Stimulated activated CD8-positive, alpha-beta memory T cell treated with anti-CD3 and anti-CD28 coated beads, Interleukin-7, amount 100 ng/mL, for 1 hour (primary cell): Measurements from ENCODE around the gene METRNL.

Source experiments
- DNase-seq, 2 donors: peaks; one replicate each; pipeline ENCODE4 v3.0.0-alpha.2; 2020; ENCODE audit warnings: low read depth in 2 of 2

METRNL gene

GRCh38 chr17:83080579-83080857, 1.1 kb downstream of the METRNL start:
- DNase-seq: no peak

GRCh38 chr17:83080858-83081683, 1.7 kb downstream of the METRNL start:
- peak in 1 of 2 donors; percentile 17 for DNase-seq

GRCh38 chr17:83081684-83082201, 2.3 kb downstream of the METRNL start:
- peak; percentile 27 to 31 for DNase-seq

GRCh38 chr17:83082424-83082823, 3.0 kb downstream of the METRNL start:
- no peak for DNase-seq

GRCh38 chr17:83082909-83083367, 3.5 kb downstream of the METRNL start:
- no peak for DNase-seq

DNA sequence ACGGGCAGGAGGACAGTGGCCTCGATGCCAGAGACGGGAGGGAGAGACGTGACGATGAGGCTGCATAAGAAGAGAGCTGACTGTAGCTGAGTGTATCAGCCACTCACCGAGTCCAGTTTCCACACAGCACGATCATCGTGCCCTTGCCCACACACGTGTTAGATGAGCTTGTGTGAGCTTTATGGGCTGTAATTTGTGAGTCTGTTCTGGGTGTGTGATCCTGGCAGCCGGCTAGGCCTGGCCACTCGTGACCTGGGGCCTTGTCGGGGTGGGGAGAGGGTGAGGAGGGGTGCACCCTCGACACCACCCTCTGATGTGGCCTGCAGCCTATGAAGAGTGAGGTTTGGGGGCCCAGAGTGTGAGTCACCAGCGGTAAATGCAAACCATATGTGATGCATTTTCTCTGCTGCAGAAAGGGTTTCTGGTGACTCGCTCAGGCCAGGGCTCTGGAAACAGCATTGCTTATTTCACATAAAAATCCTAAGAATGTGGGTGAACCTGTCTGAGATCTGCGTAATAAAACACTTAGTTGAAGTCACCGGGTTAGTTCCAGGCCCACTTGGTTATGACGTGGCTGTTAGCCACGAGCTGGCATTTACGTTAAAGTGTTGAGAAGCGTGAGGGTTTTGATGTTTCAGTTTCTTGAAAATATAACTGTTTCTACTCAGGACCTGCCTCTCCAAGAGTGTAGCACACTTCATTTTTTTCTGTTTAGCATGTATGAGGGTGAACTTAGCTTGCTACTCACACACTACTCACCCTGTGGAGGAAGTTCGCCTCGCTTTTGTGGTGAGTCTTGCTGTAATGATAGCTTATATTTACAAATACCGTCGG, 4.2 kb downstream of the METRNL start:
- peak; percentile 36 to 62 for DNase-seq

GRCh38 chr17:83084214-83084613, 4.8 kb downstream of the METRNL start:
- DNase-seq: no peak

- no peak for DNase-seq
These were observed 5.2 kb downstream of the METRNL start for GRCh38 chr17:83084621-83085056.

- no peak for DNase-seq
These were observed 5.7 kb downstream of the METRNL start for GRCh38 chr17:83085103-83085502.

- DNase-seq: no peak
These were observed 6.3 kb downstream of the METRNL start for GRCh38 chr17:83085526-83086198.

DNA sequence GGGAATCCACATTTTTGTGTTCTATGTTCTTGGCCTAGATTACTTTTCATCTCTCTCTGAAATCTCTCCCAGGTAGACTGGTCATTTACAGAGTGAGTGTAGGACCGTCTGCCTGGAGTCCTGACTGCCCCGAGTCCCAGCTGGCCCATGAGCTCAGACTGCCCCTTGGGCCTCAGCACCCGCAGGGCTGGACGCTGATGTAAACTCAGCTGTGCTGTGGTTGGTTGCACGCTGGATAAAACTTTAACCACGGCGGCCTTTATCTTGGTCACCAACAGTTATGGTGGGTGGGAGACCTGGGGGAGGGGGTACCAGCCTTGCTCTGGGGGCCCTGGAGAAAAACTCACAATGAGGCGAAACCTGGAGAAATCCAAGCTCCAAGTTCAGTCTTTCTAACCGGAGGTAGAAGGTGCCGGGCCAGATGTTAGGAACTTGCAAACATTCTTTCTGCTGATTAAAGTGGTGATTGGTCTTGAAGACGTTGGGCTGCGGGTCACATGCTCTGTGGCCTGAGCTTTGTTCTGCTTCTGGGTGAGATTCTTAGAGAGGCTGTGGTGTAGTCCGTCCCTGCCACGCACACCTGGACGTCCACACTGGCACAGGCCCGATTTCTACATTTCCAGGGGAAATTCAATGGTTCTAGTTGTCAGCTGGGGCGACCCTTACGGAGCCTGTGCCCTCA, 6.9 kb downstream of the METRNL start:
- no peak for DNase-seq

DNA sequence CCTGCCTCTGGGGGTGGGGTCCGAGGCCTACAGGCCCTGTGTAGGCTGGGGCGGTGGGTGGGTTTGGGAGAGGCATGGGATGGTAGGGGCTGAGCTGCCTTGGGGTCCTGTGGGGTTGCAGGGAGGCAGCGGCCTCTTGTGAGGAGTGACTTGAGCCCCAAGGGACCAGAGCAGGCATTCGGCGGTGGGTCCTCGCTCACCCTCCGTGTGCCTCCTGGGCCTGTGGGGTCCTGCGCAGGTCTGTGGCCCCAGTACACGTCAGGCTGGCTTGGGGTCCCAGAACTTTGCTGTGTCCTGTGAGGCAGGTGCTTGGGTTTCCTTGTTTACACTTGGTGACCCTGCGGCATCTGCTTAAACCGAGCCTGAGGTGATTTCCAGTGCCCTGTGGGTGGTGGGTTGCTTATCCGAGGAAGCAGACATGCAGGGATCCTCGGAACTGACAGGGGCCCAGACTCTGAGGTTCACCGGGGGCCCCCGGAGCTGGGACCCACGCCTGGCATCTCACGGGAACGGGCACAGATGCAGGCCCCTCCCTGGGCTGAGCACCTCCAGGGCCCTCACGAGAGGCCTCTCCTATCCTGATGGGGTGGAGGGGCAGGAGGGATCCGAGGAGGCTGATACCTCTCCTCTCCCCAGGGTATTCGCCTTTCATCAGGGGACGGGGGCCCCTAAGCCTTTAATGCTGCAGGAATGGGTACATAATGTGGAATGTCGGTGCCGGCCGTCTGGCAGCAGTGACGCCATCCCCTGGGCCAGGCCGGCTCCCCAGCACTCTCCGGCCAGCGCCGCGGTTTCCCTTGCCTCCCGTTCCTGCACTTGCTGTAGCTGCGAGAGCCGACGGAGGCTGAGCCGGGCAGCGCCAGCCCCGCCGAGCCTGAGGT, 7.7 kb downstream of the METRNL start:
- DNase-seq: no peak

DNA sequence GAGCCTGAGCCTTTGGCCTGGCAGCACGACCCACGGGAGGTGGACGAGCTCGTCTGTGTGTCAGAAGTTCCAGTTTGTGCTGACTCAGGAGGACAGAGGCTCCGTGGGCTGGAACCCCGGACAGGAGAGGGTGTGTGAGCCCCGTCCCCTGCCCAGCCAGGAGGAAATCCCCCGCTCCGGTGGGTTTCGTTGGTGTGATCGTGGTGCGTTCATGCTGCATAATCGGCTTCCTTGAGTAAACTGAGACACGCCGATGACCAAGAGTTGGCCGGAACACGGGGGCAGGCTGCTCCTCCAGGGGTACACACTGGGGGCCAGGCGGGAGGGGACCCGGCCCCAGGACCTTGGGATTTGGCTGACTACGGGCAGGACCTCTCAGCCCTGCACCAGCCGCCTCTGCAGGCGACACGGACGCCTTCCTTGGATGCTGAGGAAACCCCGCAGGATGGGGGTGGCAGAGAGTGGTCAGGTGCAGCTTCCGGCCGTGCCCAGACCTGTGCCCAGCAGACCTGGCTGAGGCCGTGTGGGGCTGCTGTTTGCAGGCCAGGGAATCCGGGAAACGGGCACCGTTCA, 8.5 kb downstream of the METRNL start:
- no peak for DNase-seq

- no peak for DNase-seq
These were observed 9.0 kb downstream of the METRNL start for GRCh38 chr17:83088451-83088850.

GRCh38 chr17:83088909-83089308, 9.5 kb downstream of the METRNL start:
- no peak for DNase-seq

DNA sequence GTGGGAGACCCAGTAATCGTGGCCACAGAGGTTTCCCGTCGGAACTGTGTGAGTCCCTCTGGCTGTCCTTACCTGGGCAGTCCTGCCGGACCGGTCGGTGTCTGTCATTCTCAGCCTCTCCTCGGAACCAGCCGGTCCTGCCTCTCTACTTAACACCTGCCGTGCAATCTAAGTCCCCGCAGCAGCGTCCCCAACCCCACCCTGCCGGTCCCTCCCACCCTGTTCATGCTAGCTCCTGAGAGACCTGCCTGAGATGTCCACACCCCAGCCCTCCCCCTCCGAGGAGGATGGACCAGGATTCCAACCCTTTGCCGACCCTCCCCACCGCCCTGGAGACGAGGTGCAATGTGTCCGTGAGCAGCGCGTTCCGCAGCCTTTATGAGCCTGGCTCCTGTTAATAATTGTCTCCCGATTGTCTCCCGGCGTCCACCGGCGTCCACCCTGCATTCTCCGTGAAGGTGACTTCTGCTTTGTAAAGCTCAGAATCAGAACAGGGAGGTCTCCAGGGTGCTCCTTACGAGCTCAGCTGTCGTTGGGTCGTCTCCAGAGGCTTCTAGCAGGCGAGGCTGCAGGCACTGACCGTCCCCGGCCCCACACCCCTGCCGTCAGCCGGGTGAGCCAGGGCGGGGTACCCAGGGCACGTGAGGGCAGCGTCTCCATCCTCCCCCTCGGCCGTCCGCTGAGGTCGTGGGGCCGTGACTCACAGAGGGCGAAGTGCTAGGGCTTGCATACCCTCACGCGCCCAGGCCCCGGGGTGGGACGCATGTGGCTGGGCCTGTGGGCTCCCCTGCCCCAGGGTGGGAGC, 10.1 kb downstream of the METRNL start:
- DNase-seq: no peak

DNA sequence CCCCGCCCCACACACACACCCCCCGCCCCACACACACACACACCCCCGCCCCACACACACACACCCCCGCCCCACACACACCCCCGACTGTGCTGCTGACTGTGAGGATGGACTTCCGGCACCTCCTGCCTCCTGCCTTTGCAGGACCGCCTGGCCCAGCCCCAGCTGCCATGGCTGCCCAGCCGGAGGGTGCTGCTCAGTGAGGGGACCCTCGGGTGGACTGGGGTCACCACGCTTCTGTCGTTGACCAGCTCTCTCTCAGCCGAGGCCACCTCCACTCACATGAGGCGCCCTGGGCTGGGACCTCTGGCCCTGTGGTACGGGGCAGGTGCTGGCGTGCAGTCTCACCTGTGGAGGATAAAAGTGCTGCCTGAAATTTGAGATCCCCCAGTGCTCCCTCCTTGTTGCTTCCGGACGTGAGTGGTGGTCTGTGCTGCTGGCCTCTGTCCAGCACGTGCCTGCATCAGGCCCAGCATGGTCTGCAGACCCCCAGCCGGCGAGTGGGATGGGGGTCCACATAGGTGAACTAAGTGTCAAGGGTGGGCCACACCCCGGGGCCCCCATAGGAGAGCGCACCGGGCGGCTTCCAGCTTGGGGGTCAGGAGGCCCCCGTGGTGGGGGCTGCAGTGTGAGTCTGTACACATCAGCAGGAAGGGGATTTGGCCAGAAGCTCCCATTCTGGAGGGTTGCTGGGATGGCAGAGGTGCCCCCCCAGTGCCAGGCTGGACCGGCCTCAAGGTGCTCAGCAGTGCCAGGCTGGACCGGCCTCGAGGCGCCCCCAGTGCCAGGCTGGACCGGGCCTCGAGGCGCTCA, 11.2 kb downstream of the METRNL start:
- no peak for DNase-seq
